Adrenal gland (tissue), 5 donors: ENCODE data around the gene EZR.

Experiments used
- CTCF ChIP-seq, 6 experiments: fragments of 450-650 bp in 4 of 6; fragments of 200-600 bp in 2 of 6; sonication (generic) in 1 of 6; IDR thresholded peaks; 1 replicate in 5 of 6; 2 replicates in 1 of 6; pipeline versions ENCODE4 v1.5.1 to v1.8.0; 2016 to 2021; ENCODE audit warnings: antibody characterized with exemption in 6 of 6, mild to moderate bottlenecking in 2 of 6, moderate library complexity in 1 of 6
- POLR2A ChIP-seq, 2 donors: fragments of 450-650 bp; IDR thresholded peaks; one replicate each; pipeline ENCODE4 v1.6.1; 2017; ENCODE audit warnings: antibody characterized with exemption in 2 of 2, mild to moderate bottlenecking in 2 of 2, moderate library complexity in 1 of 2
- donor health status: DM: no; HTN: no; CAD: no.

- TF ChIP-seq POLR2A (IDR thresholded peaks at IDR 0.05) = no peak
- no peak for TF ChIP-seq CTCF (IDR thresholded peaks at IDR 0.05)
Observed at GRCh38 chr6:158783167-158783450, 36.1 kb downstream of the EZR start.
